GM21528 (cell line): ENCODE measurements around the gene OR10A2.
"Not testable (repeated sequence)": the region's sequence is repeated elsewhere in the genome, so short reads cannot be mapped to it uniquely, and the experiment has no call there.

ENCODE experiments used
- ATAC-seq: cut with Tn5 transposase; IDR thresholded peaks from one replicate; pipeline ENCODE4 v1.9.1; 2021; ENCODE audit warnings: mild to moderate bottlenecking, moderate library complexity; ENCODE audit not compliant: unreplicated experiment, low FRiP score

The OR10A2 gene, protein sequence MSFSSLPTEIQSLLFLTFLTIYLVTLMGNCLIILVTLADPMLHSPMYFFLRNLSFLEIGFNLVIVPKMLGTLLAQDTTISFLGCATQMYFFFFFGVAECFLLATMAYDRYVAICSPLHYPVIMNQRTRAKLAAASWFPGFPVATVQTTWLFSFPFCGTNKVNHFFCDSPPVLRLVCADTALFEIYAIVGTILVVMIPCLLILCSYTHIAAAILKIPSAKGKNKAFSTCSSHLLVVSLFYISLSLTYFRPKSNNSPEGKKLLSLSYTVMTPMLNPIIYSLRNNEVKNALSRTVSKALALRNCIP

GRCh38 chr11:6862961-6863360 is at the start of gene OR10A2:
Gene OR10A2, plus strand, starts transcription at chr11:6863057. Its CDS starts 6,698 bp downstream, at chr11:6869755.
- no peak for ATAC-seq

DNA sequence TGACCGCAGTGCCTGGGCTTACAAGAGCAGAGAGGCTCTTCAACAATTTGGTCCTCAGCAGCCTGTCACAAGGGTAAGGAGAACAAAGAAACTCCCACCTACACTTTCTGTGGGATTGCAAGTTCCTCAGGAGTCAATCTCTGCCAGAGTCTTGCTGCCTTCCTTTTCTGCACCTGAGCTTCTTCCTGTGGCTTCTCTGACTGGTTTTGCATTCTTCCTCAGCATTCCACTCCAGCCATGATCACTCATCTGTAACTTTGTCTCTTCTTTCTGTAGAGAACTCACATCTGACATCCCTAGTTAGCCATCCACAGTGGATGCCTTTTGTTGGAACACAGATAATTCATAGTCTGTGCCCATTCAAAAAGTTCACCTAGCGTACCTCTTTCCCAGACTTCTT is 49.2 kb upstream of the OR10A2 start:
- ATAC-seq, result no peak

- ATAC-seq, result no peak
Measured at GRCh38 chr11:6817694-6818093, 45.2 kb upstream of the OR10A2 start.

DNA sequence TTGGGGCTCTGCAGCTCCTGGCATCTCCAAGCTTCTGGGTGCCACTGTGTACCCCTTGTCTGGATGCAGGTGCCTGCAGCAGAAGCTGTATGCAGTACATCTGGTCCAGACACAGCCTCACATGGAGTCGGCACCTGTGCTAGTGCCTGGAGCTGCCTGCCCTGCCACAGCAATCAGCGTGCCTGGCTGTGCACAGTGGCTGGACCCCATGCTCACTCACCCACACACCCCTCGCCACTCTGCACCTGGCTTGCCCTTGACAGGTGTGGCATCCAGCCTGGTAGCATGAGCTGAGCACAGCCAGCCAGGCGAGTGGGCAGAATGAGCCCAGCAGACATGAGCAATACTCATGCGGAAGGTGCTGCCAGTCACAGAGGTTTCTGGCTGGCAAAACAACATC is 43.9 kb upstream of the OR10A2 start:
- no peak for ATAC-seq

GRCh38 chr11:6824136-6824823 is 38.6 kb upstream of the OR10A2 start:
- ATAC-seq, result no peak

GRCh38 chr11:6825231-6825744 is 37.6 kb upstream of the OR10A2 start:
- no peak for ATAC-seq

GRCh38 chr11:6828103-6828502 is 34.8 kb upstream of the OR10A2 start:
- no peak for ATAC-seq

GRCh38 chr11:6833356-6833755 is 29.5 kb upstream of the OR10A2 start:
- no peak for ATAC-seq

DNA sequence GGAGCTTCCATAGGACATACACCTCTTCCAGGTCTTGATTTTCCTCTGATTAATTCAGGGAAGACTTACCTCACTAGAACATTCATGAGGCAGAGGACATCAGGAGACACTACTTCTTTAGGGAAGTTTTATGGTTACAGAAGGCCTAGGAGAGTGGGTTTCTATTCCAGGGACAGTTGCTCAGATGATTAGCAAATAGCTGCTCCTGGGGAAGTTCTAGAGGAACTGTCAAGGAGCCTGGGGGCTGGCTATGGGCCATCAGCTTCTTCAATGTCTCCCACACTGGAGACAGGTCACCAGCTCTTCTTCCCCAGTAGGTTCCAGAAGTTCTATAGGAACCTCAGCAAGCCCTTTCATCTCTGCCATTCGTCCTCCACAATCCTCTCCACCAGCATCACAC is 28.8 kb upstream of the OR10A2 start:
- no peak for ATAC-seq

GRCh38 chr11:6841694-6842093 is 21.2 kb upstream of the OR10A2 start:
- ATAC-seq, result no peak

GRCh38 chr11:6843670-6844069 is 19.2 kb upstream of the OR10A2 start:
- no peak for ATAC-seq

DNA sequence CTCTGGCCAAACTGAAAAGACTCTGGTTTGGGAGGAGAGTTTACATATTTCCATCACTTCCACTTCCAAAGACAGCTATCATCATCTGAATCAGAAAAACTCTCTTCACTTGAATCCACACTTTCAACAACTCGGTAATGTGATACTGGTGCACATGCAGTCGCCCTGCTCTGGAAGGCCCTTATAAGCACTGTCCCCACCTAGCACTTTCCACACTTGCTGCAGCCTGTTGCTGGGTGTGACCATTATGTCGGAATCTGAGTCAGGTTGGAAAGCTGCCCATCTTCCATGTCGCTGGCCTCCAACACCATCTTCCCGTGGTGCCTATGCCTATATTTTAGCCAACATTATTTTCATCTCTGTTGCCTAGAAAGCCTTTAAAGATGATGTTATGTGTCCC is 18.5 kb upstream of the OR10A2 start:
- ATAC-seq, result no peak

- no peak for ATAC-seq
Measured at GRCh38 chr11:6845383-6845782, 17.5 kb upstream of the OR10A2 start, which contains the start of gene OR10A5. Gene OR10A5, plus strand, starts transcription at chr11:6845683. Its CDS starts 0 bp downstream, at chr11:6845683.

- ATAC-seq, result no peak
Measured at GRCh38 chr11:6850526-6850925, 12.3 kb upstream of the OR10A2 start.

GRCh38 chr11:6854801-6855200 is 8.1 kb upstream of the OR10A2 start:
- not testable (repeated sequence) for ATAC-seq

- ATAC-seq, result no peak
Measured at GRCh38 chr11:6855971-6856541, 6.8 kb upstream of the OR10A2 start.

DNA sequence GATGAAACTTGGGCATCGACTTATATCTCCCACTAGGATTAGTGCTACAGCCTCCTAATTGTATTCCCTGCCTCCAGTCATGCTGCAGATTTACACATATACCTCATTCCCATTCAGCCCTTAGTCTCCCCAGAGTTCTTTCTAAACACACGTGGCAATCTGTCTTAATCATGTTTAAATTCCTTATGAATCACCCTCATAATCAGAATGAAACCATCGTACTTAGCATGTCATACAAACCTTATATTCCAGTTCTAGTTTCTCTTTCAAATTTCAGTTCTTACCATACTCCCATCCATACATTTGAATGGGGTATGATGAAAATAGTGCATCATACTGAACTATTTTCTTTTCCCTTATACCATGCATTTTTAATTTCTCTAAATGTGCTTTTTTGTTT is 6.0 kb upstream of the OR10A2 start:
- no peak for ATAC-seq

GRCh38 chr11:6864438-6864837 is 1.6 kb downstream of the OR10A2 start:
- ATAC-seq, result no peak

GRCh38 chr11:6871278-6871677 is 8.4 kb downstream of the OR10A2 start:
- no peak for ATAC-seq

- ATAC-seq, result no peak
Measured at GRCh38 chr11:6875761-6876160, 12.9 kb downstream of the OR10A2 start.

- no peak for ATAC-seq
Measured at GRCh38 chr11:6876325-6876724, 13.5 kb downstream of the OR10A2 start, which contains the start of gene OR10A4. Gene OR10A4, plus strand, starts transcription at chr11:6876625. Its CDS starts 23 bp downstream, at chr11:6876648.
